Activated naive CD4-positive, alpha-beta T cell treated with anti-CD3 and anti-CD28 coated beads, Interleukin-2, amount 10 ng/mL, durations not matched to agents 7 days and 5 days (primary cell): ENCODE data around the gene NSMCE4A.
"Not testable (repeated sequence)": the region's sequence is repeated elsewhere in the genome, so short reads cannot be mapped to it uniquely, and the experiment has no call there.

Experiments used
- CTCF ChIA-PET: fragments of 350-600 bp; sonication (Branson Sonifier 250); formaldehyde crosslinking; loops from one replicate; lab custom pipeline; 2021; ENCODE audit warnings: antibody characterized with exemption; lab: Charles Lee
- DNase-seq: peaks from one replicate; pipeline ENCODE4 v3.0.0-alpha.2; 2020
- H3K27ac Mint-ChIP-seq: one replicate; pipeline ENCODE4 v1.8.0; 2021; ENCODE audit warnings: mild to moderate bottlenecking, moderate library complexity, mixed read lengths
- H3K27me3 Mint-ChIP-seq: one replicate; pipeline ENCODE4 v1.8.0; 2021; ENCODE audit warnings: mild to moderate bottlenecking, mixed read lengths
- H3K36me3 Mint-ChIP-seq: one replicate; pipeline ENCODE4 v1.8.0; 2021; ENCODE audit warnings: mixed read lengths
- H3K4me1 Mint-ChIP-seq: one replicate; pipeline ENCODE4 v1.8.0; 2021; ENCODE audit warnings: mixed read lengths
- H3K4me3 Mint-ChIP-seq: one replicate; pipeline ENCODE4 v1.8.0; 2021; ENCODE audit warnings: mild to moderate bottlenecking, moderate library complexity, mixed read lengths
- H3K9me3 Mint-ChIP-seq: one replicate; pipeline ENCODE4 v1.8.0; 2021; ENCODE audit warnings: mixed read lengths

NSMCE4A gene

DNA sequence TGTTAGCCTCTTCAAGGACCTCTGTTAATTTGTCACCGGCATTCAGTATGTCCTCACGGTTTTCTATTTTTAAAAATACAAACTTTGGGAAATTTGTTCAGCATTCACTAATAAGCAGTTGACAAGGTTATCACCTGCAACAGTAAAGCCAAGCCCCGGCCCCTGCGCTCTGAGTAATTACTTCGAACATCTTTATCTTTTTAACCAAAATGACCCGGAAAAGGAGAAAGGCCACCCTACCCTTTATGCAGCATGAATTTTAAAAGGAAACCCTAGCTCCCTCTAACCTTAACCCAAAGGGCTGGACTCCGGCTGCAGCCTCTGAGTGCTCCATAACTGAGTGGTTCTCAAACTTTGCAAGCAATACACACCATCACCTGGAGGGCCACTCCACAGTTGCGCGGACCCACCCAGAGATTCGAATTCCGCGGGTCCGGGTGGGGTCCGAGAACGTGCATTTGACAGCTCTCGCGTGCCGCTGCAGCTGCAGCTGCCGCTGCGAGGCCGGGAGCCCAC lies 940 bp downstream of the NSMCE4A start:
- Mint-ChIP-seq H3K36me3 (peaks cover 20% of the 10 kb centered on the region), H3K4me1 (peaks cover 19% of the 10 kb centered on the region), H3K27ac (peak overlapping the region; percentile 80), H3K27me3 (no peaks in the 10 kb centered on the region), H3K9me3 (peaks cover 9% of the 10 kb centered on the region), H3K4me3 (peak overlapping the region; percentile 73)
- DNase-seq: no peak
- CTCF ChIA-PET: interaction anchor here (1.1 kb wide), 1 partner anchor 26 kb away, joined by 3 read pairs; no protein-coding TSS in a partner anchor

DNA sequence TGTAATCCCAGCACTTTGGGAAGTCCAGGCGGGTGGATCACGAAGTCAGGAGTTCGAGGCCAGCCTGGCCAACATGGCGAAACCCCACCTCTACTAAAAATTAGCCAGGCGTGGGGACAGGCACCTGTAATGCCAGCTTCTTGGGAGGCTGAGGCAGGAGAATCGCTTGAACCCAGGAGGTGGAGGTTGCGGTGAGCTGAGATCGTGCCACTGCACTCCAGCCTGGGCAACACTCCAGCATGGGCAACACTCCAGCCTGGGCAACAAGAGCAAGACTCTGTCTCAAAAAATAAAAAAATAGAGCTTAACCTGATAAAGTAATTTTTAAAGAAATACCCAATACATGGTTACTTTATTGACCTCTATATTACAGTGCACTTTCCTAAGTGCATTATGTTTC lies 5.9 kb downstream of the NSMCE4A start:
- H3K9me3 Mint-ChIP-seq, H3K4me3 Mint-ChIP-seq, H3K27me3 Mint-ChIP-seq, H3K27ac Mint-ChIP-seq, DNase-seq: not testable (repeated sequence)
- Mint-ChIP-seq H3K4me1 (peaks cover 14% of the 10 kb centered on the region), H3K36me3 (peaks cover 44% of the 10 kb centered on the region)
- CTCF ChIA-PET: interaction anchor here (1.9 kb wide), 1 partner anchor 10 kb away, joined by 7 read pairs; no protein-coding TSS in a partner anchor

DNA sequence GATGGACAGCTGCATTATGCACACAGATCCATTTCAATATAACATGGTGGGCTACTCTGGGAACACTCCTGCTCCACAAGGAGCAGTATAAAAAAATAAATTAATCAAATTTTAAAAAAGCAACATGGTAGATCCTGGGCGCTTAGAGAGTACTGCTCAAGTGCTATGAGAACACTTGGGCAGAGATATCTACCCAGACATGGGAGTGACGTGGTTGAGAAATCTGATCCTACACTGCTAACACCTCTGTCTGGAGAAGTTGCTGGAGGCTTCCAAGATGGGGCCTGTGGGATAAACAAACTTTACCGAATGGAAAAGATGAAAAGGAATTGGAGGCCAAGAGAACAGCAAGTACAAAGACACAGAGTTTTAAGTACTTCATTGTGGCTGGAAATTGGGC lies 9.0 kb downstream of the NSMCE4A start:
- no peak for DNase-seq
- H3K4me1 Mint-ChIP-seq: no peaks in the 10 kb centered on the region
- H3K27ac Mint-ChIP-seq: no peak overlapping the region
- H3K4me3 Mint-ChIP-seq: no peak overlapping the region
- peaks cover 35% of the 10 kb centered on the region for H3K36me3 Mint-ChIP-seq
- no peaks in the 10 kb centered on the region for H3K9me3 Mint-ChIP-seq
- no peaks in the 10 kb centered on the region for H3K27me3 Mint-ChIP-seq
- CTCF ChIA-PET: no interaction called here

DNA sequence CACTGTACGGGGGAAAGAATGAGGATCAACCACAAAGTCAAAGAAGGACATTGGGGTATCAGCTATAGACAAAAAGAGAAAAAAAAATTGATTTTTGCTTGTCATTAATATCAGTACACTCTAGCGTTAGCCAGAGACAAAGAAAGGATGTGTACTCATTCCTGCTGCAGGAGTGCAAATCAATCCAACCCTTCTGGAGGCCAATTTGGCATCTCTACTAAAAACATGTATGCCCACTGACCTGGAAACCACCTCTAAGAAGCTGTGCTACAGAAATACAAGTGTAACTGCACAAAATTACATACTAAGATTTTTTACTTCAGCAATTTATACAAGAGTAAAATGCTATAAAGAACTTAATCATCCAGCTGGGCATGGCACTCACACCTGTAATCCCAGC lies 13.6 kb downstream of the NSMCE4A start:
- no peak for DNase-seq
- H3K4me1 Mint-ChIP-seq: no peaks in the 10 kb centered on the region
- no peak overlapping the region for H3K27ac Mint-ChIP-seq
- peaks cover 46% of the 10 kb centered on the region for H3K36me3 Mint-ChIP-seq
- CTCF ChIA-PET: interaction anchor here (1.3 kb wide), 1 partner anchor 14 kb away, joined by 3 read pairs; no protein-coding TSS in a partner anchor
- no peak overlapping the region for H3K4me3 Mint-ChIP-seq
- H3K27me3 Mint-ChIP-seq: no peaks in the 10 kb centered on the region
- no peaks in the 10 kb centered on the region for H3K9me3 Mint-ChIP-seq

DNA sequence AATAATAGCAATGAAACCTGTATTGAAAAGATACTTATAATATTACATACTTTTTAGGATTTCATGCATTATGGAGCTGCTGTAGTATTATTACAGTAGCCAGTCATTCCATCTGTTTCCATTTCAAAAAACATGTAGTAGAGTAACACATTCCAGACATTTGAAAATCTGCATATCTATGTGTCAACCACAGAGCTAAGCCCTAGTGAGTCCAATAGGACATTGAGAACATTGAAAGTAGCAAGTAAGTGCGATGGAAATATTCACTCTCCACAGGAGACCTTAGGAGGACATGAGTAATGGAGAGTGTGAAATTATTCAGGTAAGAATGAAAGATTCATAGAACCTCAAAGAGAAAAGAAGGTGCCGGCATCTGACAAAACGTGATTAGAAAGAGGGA lies 15.3 kb downstream of the NSMCE4A start:
- Mint-ChIP-seq H3K9me3 (no peaks in the 10 kb centered on the region), H3K36me3 (peaks cover 38% of the 10 kb centered on the region), H3K27me3 (no peaks in the 10 kb centered on the region), H3K4me3 (no peak overlapping the region), H3K27ac (no peak overlapping the region), H3K4me1 (no peaks in the 10 kb centered on the region)
- no peak for DNase-seq
- CTCF ChIA-PET: interaction anchor here (1.5 kb wide), 1 partner anchor 9 kb away, joined by 7 read pairs; no protein-coding TSS in a partner anchor

DNA sequence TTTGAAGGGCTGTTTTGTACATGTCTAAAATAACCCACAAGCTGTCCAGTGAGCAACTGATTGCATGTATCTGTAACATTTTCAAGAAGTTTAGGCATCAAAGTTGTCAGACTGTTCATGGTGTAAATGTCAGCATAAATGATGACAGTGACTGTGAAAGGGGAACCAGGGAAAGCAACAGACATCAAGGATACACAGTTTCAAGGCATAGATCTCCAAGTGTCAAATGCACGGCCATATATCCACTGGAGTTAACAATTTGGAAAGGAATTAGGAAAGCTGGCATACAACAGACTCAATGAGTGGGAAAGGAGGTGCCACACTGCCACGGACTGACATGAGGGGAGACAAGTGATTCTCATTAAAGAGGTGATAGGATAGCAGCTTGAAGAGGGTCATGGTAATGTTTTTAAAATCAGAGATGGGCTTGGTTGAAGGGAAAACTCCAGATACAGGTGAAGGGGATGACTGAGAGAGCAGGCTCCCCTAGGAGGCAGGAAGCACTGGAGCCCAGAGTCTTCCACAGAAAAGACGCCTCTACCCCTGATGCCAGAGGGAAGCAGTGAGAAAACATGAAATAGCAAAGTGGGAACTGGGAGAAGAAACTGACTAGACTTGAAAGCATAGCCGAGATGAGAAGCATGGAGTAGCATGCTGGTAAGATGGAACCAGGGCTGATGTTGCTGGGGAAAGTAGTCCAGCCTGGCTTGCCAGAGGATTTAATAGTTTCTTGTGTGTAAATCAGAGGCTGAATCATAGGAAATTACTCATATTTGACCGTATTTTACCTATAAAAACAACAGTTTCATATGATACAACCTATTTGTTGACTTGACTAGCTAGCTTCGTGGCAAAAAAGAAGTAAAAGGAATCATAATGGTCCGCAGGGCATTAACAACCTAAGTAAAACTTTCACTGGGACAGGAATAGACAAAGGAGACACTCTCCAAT lies 18.6 kb downstream of the NSMCE4A start:
- CTCF ChIA-PET: no interaction called here
- DNase-seq: no peak
- H3K4me1 Mint-ChIP-seq: no peaks in the 10 kb centered on the region
- no peak overlapping the region for H3K27ac Mint-ChIP-seq
- H3K36me3 Mint-ChIP-seq: peaks cover 35% of the 10 kb centered on the region
- no peak overlapping the region for H3K4me3 Mint-ChIP-seq
- no peaks in the 10 kb centered on the region for H3K9me3 Mint-ChIP-seq
- H3K27me3 Mint-ChIP-seq: no peaks in the 10 kb centered on the region

DNA sequence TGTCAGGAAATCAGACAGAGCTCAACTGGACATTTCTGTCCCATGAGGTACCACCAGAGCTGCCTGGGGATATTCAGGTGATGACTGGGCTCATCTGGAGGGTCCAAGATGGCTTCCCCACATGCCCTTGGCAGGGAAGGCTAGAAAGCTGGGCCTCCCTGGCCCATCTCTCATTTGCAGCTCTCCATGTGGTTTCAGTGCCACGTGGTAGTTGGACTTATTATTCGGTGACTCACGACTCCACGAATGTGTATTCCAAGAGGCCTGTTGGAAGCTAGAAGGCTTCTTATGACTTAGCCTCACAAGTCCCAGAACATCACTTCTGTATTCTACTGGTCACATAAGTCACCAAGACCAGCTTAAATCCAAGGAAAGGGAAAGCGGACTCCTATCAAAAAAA lies 22.8 kb downstream of the NSMCE4A start:
- Mint-ChIP-seq H3K27me3 (no peaks in the 10 kb centered on the region), H3K36me3 (peaks cover 18% of the 10 kb centered on the region), H3K4me1 (no peaks in the 10 kb centered on the region), H3K27ac (no peak overlapping the region), H3K9me3 (no peaks in the 10 kb centered on the region), H3K4me3 (no peak overlapping the region)
- no peak for DNase-seq
- CTCF ChIA-PET: no interaction called here

DNA sequence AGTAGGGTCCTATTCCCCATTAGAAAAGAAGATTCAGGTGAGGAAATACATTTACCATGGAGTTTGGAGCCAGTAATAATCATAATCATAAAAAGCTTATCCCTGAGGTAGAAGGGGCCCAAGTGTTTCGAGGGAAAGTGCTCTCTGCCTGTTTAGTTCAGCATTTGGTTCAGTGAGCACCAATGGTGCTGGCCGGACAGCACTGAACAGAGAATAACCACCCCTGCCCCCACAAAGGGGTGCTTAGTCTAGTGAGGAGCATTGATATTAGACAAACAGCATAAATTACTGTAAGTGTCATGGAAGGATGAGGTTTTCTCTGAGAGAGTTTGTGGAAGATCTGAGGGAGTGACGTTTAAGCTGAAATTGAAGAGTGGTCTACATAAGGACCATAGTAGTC lies 25.6 kb downstream of the NSMCE4A start:
- Mint-ChIP-seq H3K9me3 (no peaks in the 10 kb centered on the region), H3K27ac (no peak overlapping the region), H3K4me1 (no peaks in the 10 kb centered on the region), H3K36me3 (peaks cover 6% of the 10 kb centered on the region), H3K4me3 (no peak overlapping the region), H3K27me3 (no peaks in the 10 kb centered on the region)
- CTCF ChIA-PET: no interaction called here
- no peak for DNase-seq

DNA sequence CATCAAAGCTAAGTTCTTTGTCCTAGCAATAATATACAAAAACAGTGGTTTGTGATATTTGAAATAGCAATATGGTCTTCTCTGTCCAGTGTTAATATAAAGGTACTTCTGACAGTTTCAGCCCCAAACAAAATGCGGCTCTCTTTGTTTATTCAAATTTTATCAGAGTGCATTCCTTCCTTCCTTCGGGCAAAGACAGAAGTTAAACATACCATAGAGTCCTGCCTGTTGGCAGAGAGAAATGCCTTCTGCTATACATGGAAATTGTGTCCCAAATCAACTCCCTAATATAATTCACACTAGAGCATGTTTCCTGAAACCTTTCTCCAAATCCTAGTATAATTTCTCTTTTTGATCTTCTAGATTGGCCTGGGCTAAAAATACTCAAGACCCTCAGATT lies 26.0 kb downstream of the NSMCE4A start:
- Mint-ChIP-seq H3K4me3 (no peak overlapping the region), H3K4me1 (no peaks in the 10 kb centered on the region), H3K27me3 (no peaks in the 10 kb centered on the region), H3K27ac (no peak overlapping the region), H3K36me3 (peaks cover 6% of the 10 kb centered on the region), H3K9me3 (no peaks in the 10 kb centered on the region)
- DNase-seq: no peak
- CTCF ChIA-PET: no interaction called here

DNA sequence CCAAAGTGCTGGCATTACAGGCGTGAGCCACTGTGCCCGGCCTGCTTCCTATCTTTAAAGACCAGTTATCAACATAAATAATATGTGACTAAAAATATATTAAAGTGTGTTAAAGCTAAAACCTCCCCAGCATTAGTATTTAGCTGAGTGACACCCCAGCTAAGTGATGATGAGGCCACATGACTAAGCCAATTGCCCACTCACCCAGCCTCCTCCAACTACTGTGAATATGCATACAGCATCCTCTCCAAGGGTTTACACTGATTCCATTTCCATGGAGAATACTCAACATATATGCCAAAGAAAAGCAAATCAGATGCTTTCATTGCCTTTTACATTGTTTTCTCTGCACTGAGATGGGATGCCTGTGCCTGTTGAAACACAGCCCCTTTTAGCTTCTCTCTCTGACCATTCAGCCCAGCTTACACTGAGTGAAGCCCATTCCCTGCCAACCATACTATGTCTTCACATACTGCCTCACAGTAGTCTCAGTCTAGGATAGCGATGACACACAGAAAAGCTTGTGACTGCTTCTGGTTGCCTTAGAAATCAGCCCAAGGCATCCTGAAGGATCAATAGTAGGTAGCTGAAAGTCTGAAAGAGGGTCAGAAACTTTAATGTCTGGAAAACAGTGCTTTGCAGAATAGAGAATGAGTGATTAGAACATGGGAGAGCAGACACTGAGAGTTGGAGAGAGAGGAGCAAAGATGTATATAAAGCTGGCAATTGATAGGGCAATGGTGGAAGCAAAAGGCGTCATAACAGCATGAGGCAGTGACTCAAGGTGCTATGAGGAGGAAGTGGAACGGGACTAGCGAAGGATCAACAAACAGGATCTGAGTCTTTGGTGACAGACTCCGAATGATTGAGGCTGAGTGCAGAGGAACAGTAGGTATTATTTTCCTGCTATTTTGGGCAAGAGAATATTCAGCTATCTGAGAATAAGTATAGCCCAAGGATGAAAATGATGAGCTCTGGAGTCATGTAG lies 27.4 kb downstream of the NSMCE4A start:
- Mint-ChIP-seq H3K27me3 (no peaks in the 10 kb centered on the region), H3K36me3 (peaks cover 1% of the 10 kb centered on the region), H3K4me1 (no peaks in the 10 kb centered on the region), H3K4me3 (no peak overlapping the region), H3K9me3 (no peaks in the 10 kb centered on the region), H3K27ac (no peak overlapping the region)
- CTCF ChIA-PET: interaction anchor here (0.8 kb wide), 1 partner anchor 27 kb away, joined by 3 read pairs; no protein-coding TSS in a partner anchor
- DNase-seq: no peak

DNA sequence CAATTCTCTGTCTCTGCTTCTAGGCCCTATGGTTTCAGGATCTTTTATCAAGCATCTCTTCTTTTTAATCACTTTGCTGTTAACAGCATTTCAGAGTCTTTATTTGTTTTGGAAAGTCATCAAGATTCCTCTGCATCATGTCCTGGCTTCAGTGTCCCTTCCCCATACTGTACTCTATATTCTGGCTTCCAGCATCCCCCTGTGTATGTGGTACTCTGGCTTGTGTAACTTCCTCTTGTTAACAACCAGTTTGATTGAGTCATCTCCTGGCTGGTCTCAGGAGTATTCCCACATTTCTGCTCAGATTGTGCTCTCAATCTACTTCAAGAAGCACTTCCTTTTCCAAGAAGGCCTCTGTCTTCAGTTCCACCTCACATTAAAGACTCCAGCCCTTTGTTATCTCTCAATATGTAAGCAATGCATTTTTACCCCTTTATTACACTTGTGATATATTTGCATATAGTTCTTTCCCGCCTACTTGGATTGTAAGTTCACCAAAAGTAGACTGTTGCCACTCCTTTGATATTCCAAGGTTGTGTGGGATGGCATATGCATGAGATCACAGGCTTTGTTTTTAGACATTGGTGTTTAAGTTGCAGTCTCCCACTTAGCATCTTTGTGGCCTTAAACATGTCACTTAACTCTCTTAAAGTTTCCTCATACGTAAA lies 32.1 kb downstream of the NSMCE4A start:
- Mint-ChIP-seq H3K36me3 (no peaks in the 10 kb centered on the region), H3K27ac (no peak overlapping the region), H3K9me3 (no peaks in the 10 kb centered on the region), H3K4me1 (no peaks in the 10 kb centered on the region), H3K4me3 (no peak overlapping the region), H3K27me3 (peaks cover 12% of the 10 kb centered on the region)
- CTCF ChIA-PET: no interaction called here
- DNase-seq: no peak

DNA sequence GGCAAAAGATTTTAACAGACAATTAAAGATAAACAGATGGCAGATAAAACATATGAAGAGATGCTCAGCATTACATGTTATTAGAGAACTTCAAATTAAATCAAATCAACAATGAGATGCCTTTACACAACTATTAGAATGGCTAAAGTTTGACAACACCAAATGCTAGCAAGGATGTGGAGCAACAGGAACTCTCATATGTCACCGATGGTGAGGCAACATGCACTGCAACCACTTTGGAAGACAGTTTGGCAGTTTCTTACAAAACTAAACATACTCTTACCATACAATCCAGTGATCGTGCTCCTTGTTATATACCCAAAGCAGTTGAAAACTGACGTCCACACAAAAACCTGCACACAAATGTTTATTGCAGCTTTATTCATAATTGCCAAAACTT lies 33.5 kb downstream of the NSMCE4A start:
- no peak overlapping the region for H3K4me3 Mint-ChIP-seq
- DNase-seq: no peak
- H3K9me3 Mint-ChIP-seq: no peaks in the 10 kb centered on the region
- CTCF ChIA-PET: no interaction called here
- peaks cover 12% of the 10 kb centered on the region for H3K27me3 Mint-ChIP-seq
- H3K36me3 Mint-ChIP-seq: no peaks in the 10 kb centered on the region
- no peak overlapping the region for H3K27ac Mint-ChIP-seq
- no peaks in the 10 kb centered on the region for H3K4me1 Mint-ChIP-seq

DNA sequence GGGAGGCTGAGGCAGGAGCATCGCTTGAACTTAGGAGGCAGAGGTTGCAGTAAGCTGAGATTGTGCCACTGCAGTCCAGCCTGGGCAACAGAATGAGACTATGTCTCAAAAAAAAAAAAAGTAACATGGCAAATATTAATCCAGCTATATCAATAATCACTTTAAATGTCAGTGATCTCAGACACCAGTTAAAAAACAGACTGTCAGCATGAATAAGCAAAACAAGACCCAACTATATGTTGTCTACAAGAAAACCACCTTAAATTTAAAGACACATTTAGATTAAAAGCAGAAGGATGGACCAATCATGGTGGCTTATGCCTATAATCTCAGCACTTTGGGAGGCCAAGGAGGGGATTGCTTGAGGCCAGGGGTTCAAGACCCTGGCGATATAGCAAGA lies 38.7 kb downstream of the NSMCE4A start:
- H3K4me1 Mint-ChIP-seq: no peaks in the 10 kb centered on the region
- no peaks in the 10 kb centered on the region for H3K9me3 Mint-ChIP-seq
- CTCF ChIA-PET: no interaction called here
- no peak for DNase-seq
- H3K4me3 Mint-ChIP-seq: no peak overlapping the region
- no peak overlapping the region for H3K27ac Mint-ChIP-seq
- H3K36me3 Mint-ChIP-seq: no peaks in the 10 kb centered on the region
- H3K27me3 Mint-ChIP-seq: peaks cover 12% of the 10 kb centered on the region
